Adipose tissue (tissue), 3 donors: ENCODE measurements around the gene FAM210A. TPM values are rescaled to one million over a fixed set of nuclear protein-coding genes. Genes with fewer than 3 reads are reported as not detected.

ENCODE experiments used
- H3K27ac ChIP-seq: one replicate; pipeline ENCODE4 v1.5.1; 2013; ENCODE audit warnings: low read depth, low read length
- WGBS, 3 donors: extraction: QIAGEN DNeasy Blood & Tissue Kit; methylation state at CpG; one replicate each; pipeline ENCODE4 v1.1.7; 2013; 5-methylcytosine and 5-hydroxymethylcytosine counted together
- polyA plus RNA-seq, 3 donors: library from polyadenylated mRNA; stranded (reverse); fragments of 200-250 nt; gene quantifications; one replicate each; pipeline ENCODE4 v1.2.3, GENCODE V29; 2013
- donor health status: healthy with polysubstance abuse.
- donor health status: Bipolar disorder and iron deficiency.
- donor health status: healthy.

Gene FAM210A
- polyA plus RNA-seq, 3 donors: 3.2 to 11.2 (median 8.7) TPM

GRCh38 chr18:13617826-13618515 is 108.4 kb downstream of the FAM210A start:
- WGBS, 3 donors: 79 to 87% (median 85%) methylated on average over 9 of the region's 9 CpGs
- no peak overlapping the region for H3K27ac ChIP-seq

- 93 to 95% (median 94%) methylated on average over 15 of the region's 15 CpGs for WGBS, 3 donors
- no peak overlapping the region for H3K27ac ChIP-seq
Measured at GRCh38 chr18:13616525-13617035, 109.8 kb downstream of the FAM210A start.

GRCh38 chr18:13616041-13616440 is 110.3 kb downstream of the FAM210A start:
- no peak overlapping the region for H3K27ac ChIP-seq
- WGBS, 3 donors: 74 to 83% (median 77%) methylated on average over 5 of the region's 5 CpGs

GRCh38 chr18:13615432-13615861 is 110.9 kb downstream of the FAM210A start:
- 71 to 78% (median 72%) methylated on average over 8 of the region's 8 CpGs for WGBS, 3 donors
- H3K27ac ChIP-seq: no peak overlapping the region

- H3K27ac ChIP-seq: no peak overlapping the region
- WGBS, 3 donors: 33 to 70% (median 35%) methylated on average over 16 of the region's 16 CpGs
Measured at GRCh38 chr18:13614641-13615288, 111.6 kb downstream of the FAM210A start.

GRCh38 chr18:13613591-13614501 is 112.5 kb downstream of the FAM210A start:
- no peak overlapping the region for H3K27ac ChIP-seq
- WGBS, 3 donors: 81 to 92% (median 87%) methylated on average over 21 of the region's 21 CpGs

Other genes starting within 250 kb of the FAM210A start
- 10 to 100 TPM in 2 of 3 donors, 1 to 10 TPM in 1; 7.7 to 18.2 (median 11.0) TPM for gene RNMT, start 115 bp upstream of the FAM210A start, polyA plus RNA-seq
- gene MC5R, start 97.6 kb upstream of the FAM210A start, polyA plus RNA-seq: under 1 TPM in 1 of 3 donors, not detected in 2; 0.40 TPM
- gene MC2R, start 189.0 kb upstream of the FAM210A start, polyA plus RNA-seq: not detected